Ishikawa (cell line): ENCODE data around the gene DIRAS3.

Source experiments
- CEBPB ChIP-seq: IDR thresholded peaks from 2 replicates; pipeline ENCODE4 v1.6.1; 2012
- CREB1 ChIP-seq: IDR thresholded peaks from 2 replicates; pipeline ENCODE4 v1.6.1; 2012; ENCODE audit warnings: low read depth
- EGR1 ChIP-seq: IDR thresholded peaks from 2 replicates; pipeline ENCODE4 v1.6.1; 2012
- EP300 ChIP-seq: IDR thresholded peaks from 2 replicates; pipeline ENCODE4 v1.6.1; 2012; ENCODE audit warnings: borderline replicate concordance
- FOXM1 ChIP-seq: IDR thresholded peaks from 2 replicates; pipeline ENCODE4 v1.6.1; 2012; ENCODE audit warnings: low read depth, borderline replicate concordance
- NFIC ChIP-seq: IDR thresholded peaks from 2 replicates; pipeline ENCODE4 v1.6.1; 2012
- RAD21 ChIP-seq: IDR thresholded peaks from 2 replicates; pipeline ENCODE4 v1.6.1; 2012; ENCODE audit warnings: low read depth
- TAF1 ChIP-seq: IDR thresholded peaks from 2 replicates; pipeline ENCODE4 v1.6.1; 2012; ENCODE audit warnings: low read depth, mild to moderate bottlenecking
- TCF12 ChIP-seq: IDR thresholded peaks from 2 replicates; pipeline ENCODE4 v1.6.1; 2012; ENCODE audit warnings: low read depth
- TEAD4 ChIP-seq: IDR thresholded peaks from 2 replicates; pipeline ENCODE4 v1.6.1; 2012
- USF1 ChIP-seq: IDR thresholded peaks from 2 replicates; pipeline ENCODE4 v1.6.1; 2012
- YY1 ChIP-seq: IDR thresholded peaks from 2 replicates; pipeline ENCODE4 v1.6.1; 2012; ENCODE audit warnings: low read depth
- ZBTB7A ChIP-seq: IDR thresholded peaks from 2 replicates; pipeline ENCODE4 v1.6.1; 2012; ENCODE audit warnings: low read depth
- TF ChIP-seq, protein P1 (sequence below): IDR thresholded peaks from 2 replicates; pipeline ENCODE4 v1.6.1; 2012; ENCODE audit warnings: low read depth, mild to moderate bottlenecking
- TF ChIP-seq, protein P2 (sequence below): IDR thresholded peaks from 2 replicates; pipeline ENCODE4 v1.6.1; 2012

DIRAS3 gene

DNA sequence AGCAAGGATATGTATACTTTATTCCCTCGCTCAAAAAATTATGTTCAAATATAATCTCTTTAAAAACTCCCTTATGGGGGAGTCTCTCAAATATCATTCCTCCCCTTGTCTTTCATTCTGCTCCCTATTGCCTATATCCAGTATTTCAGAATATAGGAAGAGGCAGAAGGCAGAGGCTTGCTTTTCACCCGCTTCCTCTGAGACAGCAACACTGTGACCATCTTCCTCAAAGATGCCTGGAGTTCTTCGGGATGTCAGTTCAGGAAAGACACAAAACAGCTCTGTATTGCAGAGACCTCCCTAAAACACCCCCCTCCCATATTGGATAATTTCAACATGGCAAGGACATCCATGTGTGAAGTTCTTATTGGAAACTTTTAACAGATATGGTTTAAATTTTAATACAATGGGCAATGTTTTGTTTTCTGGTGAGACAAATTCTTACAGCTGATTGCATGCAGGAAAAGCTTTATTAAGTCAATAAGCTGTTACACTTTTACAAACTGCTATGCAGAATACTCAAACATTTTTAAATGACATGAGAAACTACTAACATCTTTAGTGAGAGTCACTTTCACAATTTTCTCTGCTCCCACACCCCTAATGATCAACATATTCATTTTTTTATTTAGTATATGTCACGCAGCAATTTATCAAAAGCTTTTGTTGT lies 4.8 kb downstream of the DIRAS3 start:
- TF ChIP-seq YY1 = no peak

- TF ChIP-seq ZBTB7A (no peak), EGR1 (no peak)
Observed at GRCh38 chr1:68043443-68044090, 6.9 kb downstream of the DIRAS3 start.

- TF ChIP-seq USF1 (no peak), TCF12 (no peak), CREB1 (no peak), TAF1 (no peak), NFIC (no peak), FOXM1 (no peak), TEAD4 (no peak), ZBTB7A (no peak), EGR1 (no peak)
Observed at GRCh38 chr1:68036946-68037345, 13.5 kb downstream of the DIRAS3 start.

DNA sequence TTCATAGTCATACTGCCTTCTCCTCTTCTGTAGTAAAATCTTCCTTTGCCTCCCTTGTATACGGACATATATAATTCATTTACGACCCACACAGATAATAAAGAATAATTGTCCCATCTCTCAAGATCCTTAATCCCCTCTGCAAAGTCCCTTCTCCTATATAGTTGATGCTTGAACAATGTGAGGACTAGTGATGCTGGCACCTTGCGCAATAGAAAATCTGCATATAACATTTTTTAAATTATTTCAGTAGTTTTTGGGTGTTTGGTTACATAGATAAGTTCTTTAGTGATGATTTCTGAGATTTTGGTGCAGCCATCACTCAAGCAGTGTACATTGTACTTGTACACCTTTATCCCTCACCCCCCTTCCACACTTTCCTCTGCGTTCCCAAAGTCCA lies 21.0 kb downstream of the DIRAS3 start:
- TF ChIP-seq EP300 (no peak), YY1 (no peak), ZBTB7A (no peak), CEBPB (peak; percentile 59)

- TF ChIP-seq RAD21 (no peak), ZBTB7A (no peak), TCF12 (no peak), YY1 (no peak), NFIC (no peak), USF1 (no peak), TAF1 (no peak), CEBPB (no peak)
- TF ChIP-seq, protein P1, sequence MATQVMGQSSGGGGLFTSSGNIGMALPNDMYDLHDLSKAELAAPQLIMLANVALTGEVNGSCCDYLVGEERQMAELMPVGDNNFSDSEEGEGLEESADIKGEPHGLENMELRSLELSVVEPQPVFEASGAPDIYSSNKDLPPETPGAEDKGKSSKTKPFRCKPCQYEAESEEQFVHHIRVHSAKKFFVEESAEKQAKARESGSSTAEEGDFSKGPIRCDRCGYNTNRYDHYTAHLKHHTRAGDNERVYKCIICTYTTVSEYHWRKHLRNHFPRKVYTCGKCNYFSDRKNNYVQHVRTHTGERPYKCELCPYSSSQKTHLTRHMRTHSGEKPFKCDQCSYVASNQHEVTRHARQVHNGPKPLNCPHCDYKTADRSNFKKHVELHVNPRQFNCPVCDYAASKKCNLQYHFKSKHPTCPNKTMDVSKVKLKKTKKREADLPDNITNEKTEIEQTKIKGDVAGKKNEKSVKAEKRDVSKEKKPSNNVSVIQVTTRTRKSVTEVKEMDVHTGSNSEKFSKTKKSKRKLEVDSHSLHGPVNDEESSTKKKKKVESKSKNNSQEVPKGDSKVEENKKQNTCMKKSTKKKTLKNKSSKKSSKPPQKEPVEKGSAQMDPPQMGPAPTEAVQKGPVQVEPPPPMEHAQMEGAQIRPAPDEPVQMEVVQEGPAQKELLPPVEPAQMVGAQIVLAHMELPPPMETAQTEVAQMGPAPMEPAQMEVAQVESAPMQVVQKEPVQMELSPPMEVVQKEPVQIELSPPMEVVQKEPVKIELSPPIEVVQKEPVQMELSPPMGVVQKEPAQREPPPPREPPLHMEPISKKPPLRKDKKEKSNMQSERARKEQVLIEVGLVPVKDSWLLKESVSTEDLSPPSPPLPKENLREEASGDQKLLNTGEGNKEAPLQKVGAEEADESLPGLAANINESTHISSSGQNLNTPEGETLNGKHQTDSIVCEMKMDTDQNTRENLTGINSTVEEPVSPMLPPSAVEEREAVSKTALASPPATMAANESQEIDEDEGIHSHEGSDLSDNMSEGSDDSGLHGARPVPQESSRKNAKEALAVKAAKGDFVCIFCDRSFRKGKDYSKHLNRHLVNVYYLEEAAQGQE = no peak
Observed at GRCh38 chr1:68028566-68028965, 21.9 kb downstream of the DIRAS3 start.

- TF ChIP-seq EGR1 (no peak), CREB1 (no peak), YY1 (no peak), NFIC (no peak), ZBTB7A (no peak), CEBPB (no peak), TAF1 (no peak), RAD21 (no peak), FOXM1 (no peak), TEAD4 (no peak), EP300 (no peak)
- TF ChIP-seq, protein P1 = no peak
Observed at GRCh38 chr1:68024635-68025338, 25.6 kb downstream of the DIRAS3 start.

DNA sequence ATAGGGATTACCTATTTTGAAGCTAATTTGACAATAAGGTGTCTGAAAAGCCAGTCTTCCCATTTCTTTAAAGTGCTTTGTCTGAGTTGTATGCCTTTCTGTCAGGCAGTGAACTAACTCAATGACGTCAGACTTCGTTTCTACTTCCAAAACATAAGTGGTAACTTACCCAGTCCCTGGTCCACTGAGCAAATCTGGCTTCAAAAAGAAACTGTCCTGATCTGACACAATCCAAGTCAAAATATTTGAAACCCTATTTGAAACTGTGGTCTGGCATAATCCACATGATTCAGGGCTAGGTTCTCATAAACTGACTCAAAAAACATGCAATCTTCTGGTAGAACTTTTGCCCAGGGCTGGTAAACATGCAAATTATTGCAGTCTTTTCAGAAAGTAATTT lies 34.0 kb downstream of the DIRAS3 start:
- no peak for TF ChIP-seq YY1
- TF ChIP-seq TCF12 = no peak
- no peak for TF ChIP-seq ZBTB7A
- TF ChIP-seq, protein P2, sequence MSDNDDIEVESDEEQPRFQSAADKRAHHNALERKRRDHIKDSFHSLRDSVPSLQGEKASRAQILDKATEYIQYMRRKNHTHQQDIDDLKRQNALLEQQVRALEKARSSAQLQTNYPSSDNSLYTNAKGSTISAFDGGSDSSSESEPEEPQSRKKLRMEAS = no peak
- TF ChIP-seq EGR1 = no peak
- TF ChIP-seq CEBPB = no peak
- TF ChIP-seq, protein P1 = no peak
- TF ChIP-seq RAD21 = no peak
- no peak for TF ChIP-seq CREB1
- no peak for TF ChIP-seq FOXM1
- no peak for TF ChIP-seq NFIC
- no peak for TF ChIP-seq USF1
- no peak for TF ChIP-seq EP300
